Stimulated activated CD4-positive, alpha-beta T cell treated with anti-CD3 and anti-CD28 coated beads, Interleukin-12 subunit alpha, Interleukin-12 subunit beta, amount 100 ng/mL, for 24 hours (primary cell): ENCODE measurements around the gene PPEF2.
"Not testable (repeated sequence)": the region's sequence is repeated elsewhere in the genome, so short reads cannot be mapped to it uniquely, and the experiment has no call there.

Source experiments
- DNase-seq, 2 experiments: peaks; one replicate each; pipeline ENCODE4 v3.0.0-alpha.2; 2020; ENCODE audit warnings: low read depth in 2 of 2

PPEF2 gene, protein sequence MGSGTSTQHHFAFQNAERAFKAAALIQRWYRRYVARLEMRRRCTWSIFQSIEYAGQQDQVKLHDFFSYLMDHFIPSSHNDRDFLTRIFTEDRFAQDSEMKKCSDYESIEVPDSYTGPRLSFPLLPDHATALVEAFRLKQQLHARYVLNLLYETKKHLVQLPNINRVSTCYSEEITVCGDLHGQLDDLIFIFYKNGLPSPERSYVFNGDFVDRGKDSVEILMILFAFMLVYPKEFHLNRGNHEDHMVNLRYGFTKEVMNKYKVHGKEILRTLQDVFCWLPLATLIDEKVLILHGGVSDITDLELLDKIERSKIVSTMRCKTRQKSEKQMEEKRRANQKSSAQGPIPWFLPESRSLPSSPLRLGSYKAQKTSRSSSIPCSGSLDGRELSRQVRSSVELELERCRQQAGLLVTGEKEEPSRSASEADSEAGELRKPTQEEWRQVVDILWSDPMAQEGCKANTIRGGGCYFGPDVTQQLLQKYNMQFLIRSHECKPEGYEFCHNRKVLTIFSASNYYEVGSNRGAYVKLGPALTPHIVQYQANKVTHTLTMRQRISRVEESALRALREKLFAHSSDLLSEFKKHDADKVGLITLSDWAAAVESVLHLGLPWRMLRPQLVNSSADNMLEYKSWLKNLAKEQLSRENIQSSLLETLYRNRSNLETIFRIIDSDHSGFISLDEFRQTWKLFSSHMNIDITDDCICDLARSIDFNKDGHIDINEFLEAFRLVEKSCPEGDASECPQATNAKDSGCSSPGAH

DNA sequence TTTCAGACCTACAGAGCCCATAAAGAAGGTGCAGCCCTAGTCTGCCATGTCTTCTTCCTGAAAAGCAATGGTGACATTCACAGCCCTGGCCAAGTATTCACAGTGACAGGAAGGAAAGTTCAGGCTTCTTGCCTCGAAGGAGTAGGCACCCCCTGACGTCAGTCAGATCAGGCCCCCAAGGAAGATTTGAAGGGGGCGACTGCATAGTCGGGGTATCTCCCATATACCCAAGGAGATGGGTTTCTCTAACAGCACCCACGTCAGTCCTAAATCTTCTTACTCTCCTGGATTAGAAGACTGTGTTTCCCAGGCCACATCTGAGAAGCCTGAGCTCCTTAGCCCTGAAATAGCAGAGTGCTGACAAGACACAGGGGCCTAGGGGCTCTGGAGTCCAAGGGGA is at the start of gene PPEF2:
PPEF2 (minus strand) TSS at position 101 of the 400 bp plus-strand sequence. CDS start 6,127 bp downstream, outside the sequence.
- DNase-seq = no peak

DNA sequence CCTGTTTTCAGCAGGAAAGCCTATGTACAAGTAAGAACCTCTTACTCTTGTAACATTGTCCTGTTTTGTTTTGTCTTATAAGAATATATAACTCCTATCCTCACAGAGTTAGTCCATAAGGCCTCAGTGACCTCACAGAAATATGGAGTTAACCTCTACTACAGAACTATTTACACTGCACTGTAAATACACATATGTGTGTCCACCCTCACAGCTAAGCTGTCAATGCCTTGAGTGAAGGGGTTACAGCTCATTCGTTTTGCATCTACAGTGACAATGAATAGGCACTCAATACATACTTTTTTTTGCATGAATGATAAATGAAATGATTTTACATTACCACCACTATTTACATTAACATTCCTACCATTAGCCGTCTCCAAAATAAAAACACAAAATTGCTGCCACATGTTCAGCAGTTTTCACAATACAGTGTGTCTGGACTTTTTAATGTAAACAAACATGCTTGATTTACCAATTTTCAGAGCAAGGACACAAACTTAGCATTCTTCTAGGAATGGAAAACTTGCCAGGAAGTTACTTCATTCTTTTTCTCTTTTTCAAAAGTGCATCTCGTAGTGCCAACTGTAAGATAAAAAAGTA is 48.1 kb upstream of the PPEF2 start:
- no peak for DNase-seq

DNA sequence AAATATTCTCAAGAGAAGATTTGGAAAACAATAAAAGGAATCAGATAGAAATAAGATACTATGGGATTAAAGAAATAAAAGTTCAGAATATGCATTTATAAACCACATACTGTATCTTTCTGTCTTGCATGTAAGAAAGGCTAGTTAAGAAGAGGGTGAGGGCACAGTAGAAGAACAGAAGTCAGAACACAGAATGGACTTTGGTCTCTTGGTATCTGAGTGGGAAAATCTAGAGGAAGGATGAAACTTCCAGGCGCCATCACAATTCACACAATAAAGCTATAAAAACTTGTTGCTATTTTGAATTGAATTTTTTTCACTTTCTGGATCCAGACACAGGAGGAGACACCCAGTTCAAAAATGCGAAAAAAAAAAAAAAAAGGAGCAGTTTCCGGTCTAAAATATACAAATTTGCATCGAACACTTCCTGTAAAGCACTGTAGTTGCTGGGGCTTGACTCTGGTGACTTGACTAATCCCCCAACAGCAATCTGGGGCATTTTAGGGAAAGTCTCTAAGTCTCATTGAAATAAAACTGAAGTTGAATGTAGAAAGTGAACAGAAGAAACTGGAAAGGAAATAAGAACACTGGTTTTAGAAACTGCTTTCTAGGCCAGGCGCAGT is 46.7 kb upstream of the PPEF2 start:
- DNase-seq = no peak

DNA sequence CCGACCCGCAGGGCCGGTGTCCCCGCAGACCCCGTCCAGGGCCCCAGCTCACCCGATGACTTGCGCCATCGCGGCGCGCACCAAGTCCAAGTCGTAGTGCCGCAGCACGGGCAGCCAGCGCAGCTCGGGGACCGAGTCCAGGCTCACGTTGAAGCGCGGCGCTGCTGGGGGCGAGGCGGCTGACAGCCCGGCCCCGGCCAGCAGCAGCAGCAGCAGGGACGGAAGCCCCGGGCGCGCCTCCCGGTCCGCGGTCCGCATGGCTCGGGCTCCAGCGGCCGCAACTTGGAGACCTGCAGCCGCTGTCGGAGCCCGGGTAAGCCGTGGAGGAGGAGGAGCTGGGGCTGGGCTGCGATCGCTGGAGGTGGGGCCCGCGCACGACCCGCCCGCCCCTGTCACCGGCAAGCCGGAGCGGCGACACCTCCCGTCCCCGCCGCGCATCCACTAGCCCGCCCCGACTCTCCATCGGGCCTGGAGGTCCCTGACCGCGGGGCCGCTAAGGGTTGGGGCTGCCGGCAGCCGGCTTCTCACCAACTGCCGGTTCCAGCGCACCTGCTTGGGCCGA is 38.5 kb upstream of the PPEF2 start, which contains the start of gene NAAA:
NAAA (minus strand) TSS at position 322 of the 562 bp plus-strand sequence; CDS start at position 258, 64 bp downstream.
- peak; percentile 65 to 78 for DNase-seq

DNA sequence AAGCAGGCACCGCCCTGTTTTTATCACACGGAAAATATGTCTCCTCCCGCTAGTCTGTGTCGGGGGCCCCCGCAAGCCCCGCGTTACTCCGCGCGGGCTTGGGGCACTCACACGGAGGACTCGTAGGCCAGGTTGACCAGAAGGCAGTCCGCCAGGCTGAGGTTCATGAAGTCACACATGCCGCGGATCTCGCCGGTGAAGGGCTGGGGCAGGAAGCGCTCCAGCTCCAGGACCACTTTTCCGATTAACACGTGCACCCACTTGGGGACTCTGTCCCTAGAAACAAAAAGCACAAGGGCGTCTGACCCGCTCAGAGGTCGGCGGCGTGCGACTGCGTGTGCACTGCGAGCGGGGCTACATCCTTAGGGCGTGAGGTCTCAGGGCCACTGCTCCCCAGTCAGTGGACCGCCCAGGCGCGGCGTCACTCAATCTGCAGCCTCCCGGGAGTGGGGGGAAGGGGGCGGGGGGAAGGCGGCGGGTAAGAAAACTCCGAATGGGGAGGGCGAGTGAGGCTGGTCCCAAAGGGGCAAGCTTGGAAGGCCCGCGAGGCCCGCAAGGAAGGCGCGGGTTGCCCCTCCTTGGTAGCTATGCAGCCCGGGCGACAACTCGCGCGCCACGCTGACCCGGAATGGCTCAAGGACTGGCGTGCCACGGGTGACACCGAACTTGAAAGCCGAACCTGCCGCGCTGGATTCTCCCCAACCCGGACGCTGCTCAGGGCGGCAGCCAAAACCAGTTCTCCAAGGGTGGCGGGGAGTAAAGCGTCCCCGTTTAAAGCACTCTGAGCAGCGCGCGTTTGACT is 37.8 kb upstream of the PPEF2 start:
- DNase-seq = peak; percentile 55 to 75

DNA sequence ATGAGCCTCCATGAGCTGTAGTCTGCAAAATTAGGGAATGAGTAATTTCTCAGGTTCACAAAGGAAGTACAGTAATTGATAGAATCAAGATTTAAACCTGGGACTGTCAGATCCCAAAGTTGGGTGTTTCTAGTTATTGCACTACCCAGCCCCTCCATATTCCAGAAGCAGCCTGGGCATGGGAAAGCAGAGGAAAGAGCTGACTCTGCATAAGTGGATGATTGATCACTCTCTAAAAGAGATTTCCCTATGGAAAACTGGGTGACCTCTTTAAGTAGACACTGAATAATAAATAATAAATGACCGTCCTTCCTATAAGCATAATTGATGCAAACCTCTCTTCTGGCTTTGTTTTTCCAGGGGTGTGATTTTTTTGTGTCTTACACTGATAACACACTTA is 33.4 kb upstream of the PPEF2 start:
- DNase-seq = no peak

DNA sequence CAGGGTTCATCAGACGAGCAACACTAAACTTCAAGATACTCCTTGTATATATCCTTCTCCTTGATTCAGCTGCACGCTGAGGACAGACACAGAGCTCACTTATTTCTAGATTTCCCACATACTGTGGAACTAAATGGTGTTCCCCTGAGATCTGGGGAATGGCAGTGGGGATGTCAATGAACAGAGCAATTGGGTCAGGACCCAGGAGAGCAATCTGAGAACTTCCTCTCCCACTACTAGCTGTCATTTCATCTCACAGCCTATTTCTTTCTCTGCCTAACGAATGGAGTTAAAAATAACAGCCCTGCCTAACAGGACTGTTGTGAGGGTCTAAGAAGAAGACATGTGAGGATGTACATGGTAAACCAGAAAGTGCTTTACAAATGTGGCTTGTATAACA is 27.9 kb upstream of the PPEF2 start:
- no peak for DNase-seq

DNA sequence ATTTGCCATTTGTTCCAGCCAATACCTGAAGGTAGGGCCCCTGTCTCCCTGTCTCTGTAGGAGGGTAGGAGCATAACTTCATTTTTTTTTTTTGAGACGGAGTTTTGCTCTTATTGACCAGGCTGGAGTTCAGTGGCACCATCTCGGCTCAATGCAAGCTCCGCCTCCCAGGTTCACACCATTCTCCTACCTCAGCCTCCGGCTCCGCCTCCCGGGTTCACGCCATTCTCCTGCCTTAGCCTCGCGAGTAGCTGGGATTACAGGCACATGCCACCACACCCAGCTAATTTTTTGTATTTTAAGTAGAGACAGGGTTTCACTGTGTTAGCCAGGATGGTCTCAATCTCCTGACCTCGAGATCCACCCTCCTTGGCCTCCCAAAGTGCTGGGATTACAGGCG is 22.7 kb upstream of the PPEF2 start:
- DNase-seq = not testable (repeated sequence)

DNA sequence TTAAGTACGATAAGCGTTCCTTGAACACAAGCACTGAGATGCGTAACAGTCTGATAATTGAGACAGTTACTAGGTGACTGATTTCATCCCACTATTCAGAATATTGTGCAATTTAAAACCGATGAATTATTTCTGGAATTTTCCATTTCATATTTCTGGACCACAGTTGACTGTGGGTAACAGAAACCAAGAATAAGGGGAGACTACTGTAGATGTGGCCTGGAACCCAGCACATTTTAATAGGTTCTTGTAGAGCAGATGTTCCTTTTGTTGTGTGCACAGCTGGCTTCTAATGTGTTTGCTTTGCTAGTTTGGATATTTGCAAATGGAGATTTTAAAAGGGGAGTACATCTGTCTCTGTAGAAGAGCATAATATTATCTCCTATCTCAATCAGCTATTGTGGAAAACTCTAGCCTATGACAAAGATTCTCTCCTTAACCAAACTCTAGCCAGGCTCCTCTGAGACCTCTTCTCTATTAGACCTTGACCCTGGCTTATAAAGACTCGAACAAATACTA is 22.1 kb upstream of the PPEF2 start:
- DNase-seq = no peak

DNA sequence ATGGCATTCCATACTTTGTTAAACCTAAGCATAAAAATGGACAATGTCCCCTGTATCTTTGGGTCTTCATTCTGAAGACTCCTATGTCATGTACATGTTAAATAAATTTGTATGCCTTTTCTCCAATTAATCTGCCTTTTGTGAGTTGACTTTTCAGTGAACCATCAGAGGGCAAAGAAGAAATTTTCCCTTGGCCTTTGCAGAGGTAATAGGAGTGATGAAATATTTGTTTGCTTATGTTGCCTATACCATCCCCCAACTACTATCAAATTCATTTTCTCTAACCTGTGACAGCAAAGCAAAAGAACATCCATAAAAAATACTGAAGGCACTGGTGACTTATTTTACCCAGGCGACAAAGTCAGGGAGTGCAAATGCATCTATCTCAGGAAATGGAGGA is 20.3 kb upstream of the PPEF2 start:
- DNase-seq = no peak

DNA sequence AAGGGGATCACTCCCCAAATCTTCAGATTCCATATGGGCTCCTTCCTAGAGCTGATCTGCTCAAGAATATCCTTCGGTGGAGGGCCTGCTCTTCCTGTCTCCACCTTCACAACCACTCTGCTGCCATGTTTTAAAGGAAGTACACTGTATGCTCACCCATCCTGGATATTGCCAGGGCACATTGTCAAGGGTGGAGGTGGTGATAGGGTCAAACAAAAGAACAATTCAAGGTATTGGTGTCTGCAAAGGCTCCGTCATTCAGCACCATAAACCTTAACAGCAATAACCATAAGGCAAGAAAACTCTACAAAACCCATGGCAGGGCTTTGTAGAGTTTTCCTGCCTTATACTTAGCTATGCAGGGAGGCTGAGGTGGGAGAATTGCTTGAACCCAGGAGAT is 19.7 kb upstream of the PPEF2 start:
- no peak for DNase-seq

DNA sequence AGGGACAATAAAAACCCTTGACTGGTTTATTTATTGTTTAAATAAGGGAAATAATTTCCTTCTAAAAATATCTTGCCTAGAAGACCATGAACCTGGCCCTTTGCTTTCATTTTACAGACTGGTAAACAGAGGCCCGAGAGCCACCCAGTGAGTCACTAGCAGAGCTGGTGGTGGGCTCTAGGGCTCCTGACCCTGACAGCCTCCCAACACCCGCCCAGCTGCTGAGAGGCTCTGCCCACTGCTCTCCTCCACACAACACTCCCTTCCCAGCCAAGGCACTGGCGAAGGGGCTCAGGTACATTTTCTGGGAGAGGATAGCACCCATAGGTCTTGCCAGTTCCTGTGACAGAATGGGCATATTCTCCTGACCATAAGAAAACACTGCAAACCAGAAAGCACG is 18.1 kb upstream of the PPEF2 start:
- no peak for DNase-seq

DNA sequence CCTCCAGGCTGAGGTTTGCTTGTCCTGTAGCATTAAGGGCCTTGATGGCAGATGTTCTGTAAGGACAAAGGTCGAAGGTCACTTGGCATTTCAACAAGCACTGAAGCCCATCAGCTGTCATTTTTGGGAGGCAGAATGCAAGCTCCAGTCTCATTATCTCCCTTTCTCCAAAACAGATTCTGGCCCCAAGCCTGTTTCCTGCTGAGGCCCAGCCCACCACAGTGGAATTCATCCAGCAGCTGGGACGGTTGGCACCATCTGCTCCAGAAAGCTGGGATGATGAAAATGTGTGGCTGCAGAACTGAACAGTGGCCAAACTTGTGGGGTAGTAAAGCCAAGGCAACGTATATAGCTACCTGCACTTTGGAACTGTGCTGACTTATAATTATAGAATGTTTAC is 17.7 kb upstream of the PPEF2 start:
- no peak for DNase-seq

DNA sequence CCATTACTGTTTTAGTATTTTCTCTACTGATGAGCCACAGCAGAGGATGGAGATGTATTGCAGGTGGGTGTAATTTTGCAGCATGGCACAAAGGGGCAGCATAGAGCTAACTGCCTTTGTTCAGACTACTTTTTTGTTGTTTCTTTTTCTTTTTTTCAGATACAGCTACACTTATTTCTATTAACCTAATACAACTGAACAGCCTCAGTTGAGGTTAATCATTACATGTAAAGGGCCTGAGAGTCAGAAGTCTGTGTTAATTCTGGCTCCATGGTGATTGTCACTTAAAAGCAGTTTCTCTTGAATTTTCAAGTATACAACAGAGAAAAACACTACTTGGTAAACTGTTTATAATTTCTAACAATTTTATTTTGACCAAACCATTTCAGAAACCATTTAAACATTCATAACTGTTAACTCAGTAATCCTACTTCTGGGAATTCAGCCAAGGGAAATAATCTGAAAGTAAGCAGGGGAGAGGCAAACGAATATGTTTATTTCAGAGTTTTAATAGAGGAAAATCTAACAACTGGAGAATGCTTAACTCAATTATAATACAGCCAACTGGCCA is 13.9 kb upstream of the PPEF2 start:
- DNase-seq = peak in 1 of 2 experiments; percentile 6

DNA sequence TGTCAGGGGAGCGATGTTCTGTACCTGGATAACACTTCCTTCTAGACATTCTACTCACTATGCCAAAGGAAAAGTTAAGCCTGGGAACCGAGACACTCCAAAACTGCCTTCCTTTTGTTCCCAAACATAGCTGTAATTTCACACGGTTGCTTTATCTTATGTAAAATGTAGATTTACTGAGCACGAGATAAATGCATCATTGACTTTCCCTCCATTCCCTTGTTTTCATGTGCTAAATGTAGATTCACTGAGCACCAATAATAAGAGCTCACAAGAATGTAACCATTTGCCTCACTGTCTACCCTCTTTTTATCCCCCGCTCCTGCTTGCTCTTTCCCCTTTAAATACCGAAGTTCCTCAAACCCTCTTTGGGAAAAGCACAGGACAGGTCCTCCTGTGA is 10.7 kb upstream of the PPEF2 start:
- no peak for DNase-seq

DNA sequence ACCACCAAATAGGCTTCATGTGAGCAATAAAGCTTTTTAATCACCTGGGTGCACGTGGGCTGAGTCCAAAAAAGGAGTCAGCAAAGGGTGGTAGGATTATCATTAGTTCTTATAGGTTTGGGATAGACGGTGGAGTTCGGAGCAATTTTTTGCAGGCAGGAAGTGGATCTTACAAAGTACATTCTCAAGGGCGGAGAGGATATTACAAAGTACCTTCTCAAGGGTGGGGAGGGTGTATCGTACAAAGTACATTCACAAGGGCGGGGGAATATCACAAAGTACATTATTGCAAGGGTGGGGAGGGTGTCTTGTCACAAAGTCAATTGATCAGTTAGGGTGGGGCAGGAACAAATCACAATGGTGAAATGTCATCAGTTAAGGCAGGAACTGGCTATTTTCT is 8.6 kb upstream of the PPEF2 start:
- DNase-seq = not testable (repeated sequence)

DNA sequence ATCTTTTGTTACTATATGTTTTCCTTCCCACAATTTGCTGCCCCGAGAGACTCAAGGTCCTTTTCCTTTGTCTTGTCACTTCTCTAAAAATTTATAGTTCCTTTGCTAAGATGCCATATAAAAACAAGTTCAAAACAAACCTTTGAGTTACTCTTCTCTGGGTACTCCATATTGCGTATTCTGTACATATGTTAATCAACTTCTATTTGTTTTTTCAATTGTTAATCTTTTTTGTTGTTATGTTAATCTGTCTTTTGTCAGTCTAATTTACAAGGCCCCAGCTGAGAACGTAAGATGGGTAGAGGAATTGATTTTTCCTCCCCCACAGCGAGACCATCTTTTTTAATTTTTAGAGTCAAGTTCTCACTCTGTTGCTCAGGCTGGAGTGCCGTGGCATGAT is 7.2 kb upstream of the PPEF2 start:
- no peak for DNase-seq

DNA sequence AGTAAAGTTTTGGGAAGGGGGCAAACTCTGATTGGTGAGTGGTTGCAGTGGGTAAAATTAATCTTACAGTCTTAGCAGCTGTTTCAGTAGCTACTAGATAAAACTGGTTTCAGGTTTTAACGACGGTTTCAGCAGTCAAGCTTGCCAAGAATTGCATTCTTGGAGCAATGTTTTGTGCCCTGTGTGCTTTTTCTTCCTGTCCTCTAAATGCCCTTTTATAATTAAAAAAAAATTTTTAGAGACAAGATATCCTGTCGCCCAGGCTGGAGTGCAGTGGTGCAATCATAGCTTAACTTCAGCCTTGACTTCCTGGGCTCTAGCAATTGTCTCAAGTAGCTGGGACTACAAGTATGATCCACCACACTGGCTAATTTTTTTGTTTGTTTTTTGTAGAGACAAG is 6.3 kb upstream of the PPEF2 start:
- no peak for DNase-seq

DNA sequence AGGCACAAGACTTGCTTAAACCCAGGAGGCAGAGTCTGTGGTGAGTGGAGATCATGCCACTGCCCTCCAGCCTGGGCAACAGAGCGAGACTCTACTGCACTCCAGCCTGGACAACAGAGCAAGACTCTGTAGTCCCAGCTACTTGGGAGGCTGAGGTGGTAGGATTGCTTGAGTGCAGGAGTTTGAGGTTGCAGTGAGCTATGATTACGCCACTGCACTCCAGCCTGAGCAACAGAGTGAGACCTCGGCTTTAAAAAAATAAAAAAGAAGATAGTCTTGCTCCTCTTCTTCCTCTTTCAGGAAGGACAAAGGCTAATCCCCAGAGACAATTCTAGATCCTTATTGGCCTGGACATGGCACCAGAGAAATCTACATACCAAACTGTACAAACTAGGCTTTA is 5.7 kb upstream of the PPEF2 start:
- DNase-seq = no peak

DNA sequence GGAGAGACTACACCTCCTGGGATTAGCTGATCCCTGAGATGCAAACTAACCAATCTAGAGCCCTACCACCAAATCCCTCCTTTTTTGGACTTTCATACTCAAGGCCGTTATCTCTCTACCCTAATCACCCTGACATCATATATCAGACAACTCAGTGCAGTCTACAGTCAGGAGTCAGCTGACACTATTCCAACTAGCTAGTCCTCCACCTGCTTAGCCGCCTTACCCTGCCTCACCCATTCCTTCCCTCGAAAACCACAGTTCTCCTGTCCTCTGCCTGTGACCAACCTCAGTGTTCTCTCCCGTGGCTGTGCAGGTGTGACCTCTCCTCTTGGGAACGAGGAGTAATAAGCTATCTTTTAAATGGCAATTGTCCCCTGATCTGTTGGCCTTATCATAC is 1.8 kb upstream of the PPEF2 start:
- DNase-seq = no peak
